K562 (cell line): ENCODE results near the gene ANKRD10. TPM values are rescaled to one million over a fixed set of nuclear protein-coding genes. Genes with fewer than 3 reads are reported as not detected.
A peak's percentile ranks its signal among the peaks of the same experiment; 100 is the strongest.

Experiments
- ATAC-seq: fragments of 200-7000 bp; cut with Tn5 transposase; 3 replicates; pipeline ENCODE4 v1.9.1; 2020; ENCODE audit warnings: moderate library complexity
- BruUV-seq: library from RNA; stranded (reverse); fragments of 400-500 nt; replicated peaks from 2 replicates; lab custom pipeline; 2021; lab: Mats Ljungman, UMichigan
- CTCF ChIA-PET: fragments of 300-600 bp; formaldehyde crosslinking; extraction: SDS; loops from one replicate; lab custom pipeline; 2021; ENCODE audit warnings: low intra/inter-chr PET ratio; lab: Yijun Ruan, JAX
- POLR2A ChIA-PET: fragments of 300-600, 350-650 bp; sonication (Branson Sonifier 250); formaldehyde crosslinking; extraction: SDS; loops from one replicate; lab custom pipeline; 2021; ENCODE audit warnings: antibody characterized with exemption, inconsistent platforms; lab: Yijun Ruan, JAX
- DNase-seq, 4 experiments: peaks; one replicate each; pipeline versions ENCODE4 v3.0.0 to v3.0.0-alpha.2; 2011 to 2018; ENCODE audit warnings: low spot score in 3 of 4, mixed read lengths in 3 of 4; ENCODE audit errors: extremely low read depth in 1 of 4
- FAIRE-seq: peaks from 2 replicates; lab custom pipeline; 2011; peaks lifted over from hg19 to GRCh38; lab: Jason Lieb, UNC
- H2AFZ ChIP-seq: 2 replicates; pipeline ENCODE4 v1.6.0; 2011; ENCODE audit warnings: low read depth, low read length, control low read depth, inconsistent platforms
- H3K27ac ChIP-seq: fragments of 200-600 bp; 3 replicates; pipeline ENCODE4 v1.8.0; 2011; ENCODE audit warnings: low read depth, mild to moderate bottlenecking, control low read depth, inconsistent platforms, low read length, moderate library complexity, mixed read lengths; ENCODE audit errors: extremely low read depth
- H3K27me3 ChIP-seq, 2 experiments: fragments of 300-600 bp in 1 of 2; 2 replicates in 1 of 2; 3 replicates in 1 of 2; pipeline versions ENCODE4 v1.6.0 to v1.8.0; 2011; ENCODE audit warnings: inconsistent platforms in 2 of 2, low read length in 2 of 2, mild to moderate bottlenecking in 1 of 2, mixed read lengths in 1 of 2, moderate library complexity in 1 of 2; ENCODE audit not compliant: control insufficient read depth in 2 of 2, insufficient read depth in 2 of 2
- H3K36me3 ChIP-seq: fragments of 300-600 bp; 3 replicates; pipeline ENCODE4 v1.8.0; 2011; ENCODE audit warnings: mild to moderate bottlenecking, low read length, inconsistent platforms; ENCODE audit not compliant: control insufficient read depth, insufficient read depth
- H3K4me1 ChIP-seq, 2 experiments: fragments of 200-600 bp in 1 of 2; replicated peaks in 1 of 2; 2 replicates in 1 of 2; 3 replicates in 1 of 2; pipeline versions ENCODE4 v1.5.1 to v1.8.0; 2011; ENCODE audit warnings: inconsistent platforms in 2 of 2, low read length in 2 of 2, mild to moderate bottlenecking in 1 of 2, mixed read lengths in 1 of 2, moderate library complexity in 1 of 2; ENCODE audit not compliant: control insufficient read depth in 2 of 2, insufficient read depth in 2 of 2
- H3K4me2 ChIP-seq: 2 replicates; pipeline ENCODE4 v1.6.1; 2011; ENCODE audit warnings: low read length, control low read depth, inconsistent platforms, mixed read lengths; ENCODE audit not compliant: insufficient read depth
- H3K4me3 ChIP-seq: fragments of 200-600 bp; sonication (generic), shearing (Covaris generic); 2 replicates; pipeline ENCODE4 v1.5.1; 2016; ENCODE audit warnings: control low read depth, inconsistent platforms
- H3K79me2 ChIP-seq: fragments of 200-600 bp; 3 replicates; pipeline ENCODE4 v1.8.0; 2011; ENCODE audit warnings: low read length, inconsistent platforms; ENCODE audit not compliant: control insufficient read depth, insufficient read depth
- H3K9ac ChIP-seq, 2 experiments: 2 replicates each; pipeline versions ENCODE4 v1.6.0 to v1.6.1; 2011; ENCODE audit warnings: low read depth in 2 of 2, low read length in 2 of 2, control low read depth in 1 of 2, inconsistent platforms in 1 of 2, mild to moderate bottlenecking in 1 of 2, mixed read lengths in 1 of 2; ENCODE audit not compliant: insufficient read depth in 1 of 2
- H3K9me1 ChIP-seq: one replicate; pipeline ENCODE4 v1.6.0; 2011; ENCODE audit warnings: inconsistent platforms, mild to moderate bottlenecking, low read length, moderate library complexity; ENCODE audit not compliant: control insufficient read depth, insufficient read depth
- H3K9me3 ChIP-seq: replicated peaks from 2 replicates; pipeline ENCODE4 v1.5.1; 2011; ENCODE audit warnings: low read depth, low read length, inconsistent platforms; ENCODE audit not compliant: control insufficient read depth, insufficient read depth
- H4K20me1 ChIP-seq: replicated peaks from 2 replicates; pipeline ENCODE4 v1.6.1; 2011; ENCODE audit warnings: low read length, inconsistent platforms, mixed read lengths; ENCODE audit not compliant: control insufficient read depth, insufficient read depth
- DIDO1 ChIP-seq: fragments of 450-650 bp; IDR thresholded peaks from 2 replicates; pipeline ENCODE4 v1.6.1; 2016; ENCODE audit warnings: low read depth, missing biosample characterization, missing genetic modification characterization
- EHMT2 ChIP-seq: fragments of 450-650 bp; IDR thresholded peaks from 2 replicates; pipeline ENCODE4 v1.6.1; 2018; ENCODE audit warnings: antibody characterized with exemption
- HDGF ChIP-seq: fragments of 450-650 bp; IDR thresholded peaks from 2 replicates; pipeline ENCODE4 v1.6.1; 2016
- KDM1A ChIP-seq, 2 experiments: fragments of 450-650 bp; IDR thresholded peaks; 2 replicates each; pipeline ENCODE4 v1.6.1; 2016; ENCODE audit warnings: mild to moderate bottlenecking in 2 of 2
- MCM2 ChIP-seq: fragments of 450-650 bp; IDR thresholded peaks from 2 replicates; pipeline ENCODE4 v1.6.1; 2017; ENCODE audit warnings: low read depth, mild to moderate bottlenecking
- MXI1 ChIP-seq: IDR thresholded peaks from 2 replicates; pipeline ENCODE4 v1.6.1; 2011; ENCODE audit warnings: low read depth, mild to moderate bottlenecking, improper control_type of control experiment, low read length
- ZFP30 ChIP-seq: fragments of 250-450 bp; sonication (Bioruptor Pico); IDR thresholded peaks from 2 replicates; pipeline ENCODE4 v1.8.0; 2022; ENCODE audit warnings: moderate library complexity, mild to moderate bottlenecking, inconsistent platforms, borderline replicate concordance
- ZNF263 ChIP-seq: sonication (generic); formaldehyde crosslinking; IDR thresholded peaks from 2 replicates; pipeline ENCODE4 v1.8.0; 2022; ENCODE audit warnings: mild to moderate bottlenecking, missing genetic modification reagents, borderline replicate concordance
- WGBS: fragments of 100-300 bp; shearing (Covaris generic); methylation state at CpG from one replicate; pipeline ENCODE4 v1.1.6; 2016; ENCODE audit warnings: low coverage, mixed read lengths; ENCODE audit not compliant: insufficient coverage; ENCODE audit errors: missing lambda C conversion rate; 5-methylcytosine and 5-hydroxymethylcytosine counted together
- in situ Hi-C: fragments of 300-500 bp; cut with MboI; formaldehyde crosslinking; loops from 4 replicates; pipeline ENCODE4 v1.15.0; 2018; ENCODE audit warnings: inconsistent platforms, mixed read lengths
- intact Hi-C: fragments of 100-400 bp; cut with micrococcal nuclease; formaldehyde crosslinking; loops from 2 replicates; pipeline ENCODE4 v1.14.2; 2022
- polyA plus RNA-seq, 8 experiments: library from polyadenylated mRNA; depleted of rRNA in 4 of 8; stranded (reverse) in 5 of 8; unstranded in 3 of 8; fragments of >200 nt; fragmentation: Nextera tagmentation in 2 of 8; fragmentation: Illumina TruSeq in 1 of 8; extraction: Ambion mirVana in 2 of 8; extraction: Trizol in 1 of 8; gene quantifications; 2 replicates each; pipeline versions ENCODE4 v1.2.1 to v1.2.3, GENCODE V29; 2011 to 2014; ENCODE audit warnings: inconsistent platforms in 1 of 8, missing spikeins in 1 of 8
- total RNA-seq, 7 experiments: library from RNA; depleted of rRNA in 6 of 7; stranded (reverse); fragments of >200 nt in 6 of 7; fragmentation: Illumina TruSeq in 2 of 7; extraction: Trizol in 2 of 7; gene quantifications; 2 replicates each; pipeline versions ENCODE4 v1.2.1 to v1.2.3, GENCODE V29; 2011 to 2021; ENCODE audit warnings: low replicate concordance in 1 of 7
- TF ChIP-seq, protein P1 (sequence below): fragments of 450-650 bp; IDR thresholded peaks from 2 replicates; pipeline ENCODE4 v1.6.1; 2018; ENCODE audit not compliant: partially characterized antibody

Gene ANKRD10
- total and polyA plus RNA-seq, 9 of the 15 experiments (the other 6 are each of a cell fraction or from before 2014, with no cell fraction given), result 21.7 to 183 (median 45.0) TPM

GRCh38 chr13:110832205-110832479 lies 82.7 kb downstream of the ANKRD10 start:
- Histone ChIP-seq H3K9me3 (no peaks in the 10 kb centered on the region; the same call in 1 of the 2 replicates), H3K36me3 (no peaks in the 10 kb centered on the region), H4K20me1 (no peaks in the 10 kb centered on the region), H3K4me2 (no peak overlapping the region), H3K9me1 (no peaks in the 10 kb centered on the region), H3K9ac (no peak overlapping the region), H3K79me2 (no peaks in the 10 kb centered on the region), H3K27ac (no peak overlapping the region), H3K4me1 (no peaks in the 10 kb centered on the region; a peak in 1 of 5 replicates), H2AFZ (no peak overlapping the region), H3K27me3 (peaks cover 10 to 39% of the 10 kb centered on the region in 2 experiments; a peak in 4 of 5 replicates), H3K4me3 (no peak overlapping the region)
- DNase-seq, result no peak
- peak; percentile 64; the same call in 1 of the 2 replicates for TF ChIP-seq ZNF263 (CRISPR knock-in tag)
- TF ChIP-seq MCM2, result no peak
- ChIA-PET CTCF (no interaction called here), POLR2A (interaction anchor here (0.6 to 0.7 kb wide), 2 partner anchors 281 to 522 kb away, joined by 3 read pairs; no protein-coding TSS in a partner anchor)
- FAIRE-seq, result no peak
- WGBS, result 20% methylated on average over 1 of the region's 3 CpGs
- intact Hi-C loops (loop anchor here (10.0 kb wide), 1 partner anchor 223 kb away; no protein-coding TSS in a partner anchor), in situ Hi-C loops (loop anchor here (10.0 kb wide), 1 partner anchor 93 kb away; no protein-coding TSS in a partner anchor)
- no TSS peak for BruUV-seq
- ATAC-seq, result no peak

DNA sequence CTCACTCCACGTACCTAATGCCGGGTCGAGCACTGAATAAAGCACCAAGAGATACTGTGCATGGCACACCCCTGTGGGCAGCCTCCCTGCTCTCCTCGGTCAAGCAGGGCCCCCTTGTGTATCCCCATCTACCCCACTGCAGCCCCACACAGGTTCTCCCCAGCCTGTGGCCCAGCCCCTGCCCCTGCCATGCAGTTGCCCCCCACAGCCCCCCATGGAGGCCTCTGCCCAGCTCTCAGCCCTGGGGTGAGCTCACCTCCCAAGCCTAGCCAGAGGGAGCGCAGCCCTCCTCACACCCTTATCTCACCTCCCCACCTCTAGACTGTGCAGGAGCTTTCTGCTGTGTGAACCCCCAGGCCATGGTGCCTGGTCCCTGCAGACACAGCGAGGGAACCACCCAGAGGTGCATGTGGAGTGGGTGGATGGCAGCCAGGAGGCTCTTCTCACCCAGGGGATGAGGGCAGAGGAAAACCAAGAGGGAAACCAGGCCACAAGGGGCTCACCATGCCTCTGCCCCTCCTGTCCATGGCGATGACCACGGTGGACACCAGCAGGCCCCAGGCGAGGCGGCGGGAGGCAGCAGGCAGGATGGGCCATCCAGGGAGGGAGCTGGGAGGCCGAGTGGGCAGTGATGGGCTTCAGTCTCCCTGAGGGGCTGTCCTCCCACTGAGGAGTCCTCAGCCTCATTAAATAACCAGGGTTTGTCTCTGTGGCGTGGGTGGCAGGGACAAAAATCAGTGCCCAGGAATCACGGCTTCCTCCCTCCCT lies 83.2 kb downstream of the ANKRD10 start:
- DNase-seq, result no peak
- no peak overlapping the region for H3K4me3 ChIP-seq
- no peak overlapping the region for H3K27ac ChIP-seq
- no peaks in the 10 kb centered on the region; a peak in 1 of 5 replicates for H3K4me1 ChIP-seq
- no peaks in the 10 kb centered on the region for H4K20me1 ChIP-seq
- H3K79me2 ChIP-seq, result no peaks in the 10 kb centered on the region
- 9% methylated on average over 7 of the region's 14 CpGs for WGBS
- no peaks in the 10 kb centered on the region for H3K9me1 ChIP-seq
- intact Hi-C loops (loop anchor here (10.0 kb wide), 1 partner anchor 223 kb away; no protein-coding TSS in a partner anchor), in situ Hi-C loops (loop anchor here (10.0 kb wide), 1 partner anchor 93 kb away; no protein-coding TSS in a partner anchor)
- no peak overlapping the region for H3K9ac ChIP-seq
- ChIA-PET POLR2A (interaction anchor here (0.6 kb wide), 1 partner anchor 280 kb away, joined by 3 read pairs; no protein-coding TSS in a partner anchor), CTCF (no interaction called here)
- FAIRE-seq, result no peak
- no peak overlapping the region for H3K4me2 ChIP-seq
- no peak; the same call in 1 of the 3 replicates for ATAC-seq
- H3K36me3 ChIP-seq, result no peaks in the 10 kb centered on the region
- no peaks in the 10 kb centered on the region; the same call in 1 of the 2 replicates for H3K9me3 ChIP-seq
- BruUV-seq, result no TSS peak
- no peak overlapping the region for H2AFZ ChIP-seq
- H3K27me3 ChIP-seq, result peaks cover 10 to 39% of the 10 kb centered on the region in 2 experiments; a peak in 4 of 5 replicates
- TF ChIP-seq ZFP30 (no peak), KDM1A (IDR thresholded peaks at IDR 0.05) (peak; percentile 39 to 43; a peak in 1 of 4 replicates), DIDO1 (tag) (no peak), HDGF (no peak), EHMT2 (no peak), MXI1 (no peak)
- TF ChIP-seq, protein P1, sequence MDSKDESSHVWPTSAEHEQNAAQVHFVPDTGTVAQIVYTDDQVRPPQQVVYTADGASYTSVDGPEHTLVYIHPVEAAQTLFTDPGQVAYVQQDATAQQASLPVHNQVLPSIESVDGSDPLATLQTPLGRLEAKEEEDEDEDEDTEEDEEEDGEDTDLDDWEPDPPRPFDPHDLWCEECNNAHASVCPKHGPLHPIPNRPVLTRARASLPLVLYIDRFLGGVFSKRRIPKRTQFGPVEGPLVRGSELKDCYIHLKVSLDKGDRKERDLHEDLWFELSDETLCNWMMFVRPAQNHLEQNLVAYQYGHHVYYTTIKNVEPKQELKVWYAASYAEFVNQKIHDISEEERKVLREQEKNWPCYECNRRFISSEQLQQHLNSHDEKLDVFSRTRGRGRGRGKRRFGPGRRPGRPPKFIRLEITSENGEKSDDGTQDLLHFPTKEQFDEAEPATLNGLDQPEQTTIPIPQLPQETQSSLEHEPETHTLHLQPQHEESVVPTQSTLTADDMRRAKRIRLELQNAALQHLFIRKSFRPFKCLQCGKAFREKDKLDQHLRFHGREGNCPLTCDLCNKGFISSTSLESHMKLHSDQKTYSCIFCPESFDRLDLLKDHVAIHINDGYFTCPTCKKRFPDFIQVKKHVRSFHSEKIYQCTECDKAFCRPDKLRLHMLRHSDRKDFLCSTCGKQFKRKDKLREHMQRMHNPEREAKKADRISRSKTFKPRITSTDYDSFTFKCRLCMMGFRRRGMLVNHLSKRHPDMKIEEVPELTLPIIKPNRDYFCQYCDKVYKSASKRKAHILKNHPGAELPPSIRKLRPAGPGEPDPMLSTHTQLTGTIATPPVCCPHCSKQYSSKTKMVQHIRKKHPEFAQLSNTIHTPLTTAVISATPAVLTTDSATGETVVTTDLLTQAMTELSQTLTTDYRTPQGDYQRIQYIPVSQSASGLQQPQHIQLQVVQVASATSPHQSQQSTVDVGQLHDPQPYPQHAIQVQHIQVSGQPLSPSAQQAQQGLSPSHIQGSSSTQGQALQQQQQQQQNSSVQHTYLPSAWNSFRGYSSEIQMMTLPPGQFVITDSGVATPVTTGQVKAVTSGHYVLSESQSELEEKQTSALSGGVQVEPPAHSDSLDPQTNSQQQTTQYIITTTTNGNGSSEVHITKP, result no peak
